SU-DHL-6 (cell line): ENCODE data around the gene OR2T1.
"Not testable (repeated sequence)": the region's sequence is repeated elsewhere in the genome, so short reads cannot be mapped to it uniquely, and the experiment has no call there.

ENCODE experiments used
- EZH2phosphoT487 ChIP-seq: fragments of 200-600 bp; sonication (generic), shearing (Covaris generic); conservative IDR thresholded peaks from 2 replicates; pipeline ENCODE4 v1.6.1; 2018; ENCODE audit warnings: mild to moderate bottlenecking, antibody characterized with exemption, low read length, moderate library complexity, mixed read lengths
- TF ChIP-seq, protein P1 (sequence below): fragments of 200-600 bp; sonication (generic); IDR thresholded peaks from one replicate; pipeline ENCODE4 v1.5.1; 2017; ENCODE audit warnings: antibody characterized with exemption, mild to moderate bottlenecking, low read length, moderate library complexity; ENCODE audit not compliant: insufficient read depth, poor library complexity, severe bottlenecking

DNA sequence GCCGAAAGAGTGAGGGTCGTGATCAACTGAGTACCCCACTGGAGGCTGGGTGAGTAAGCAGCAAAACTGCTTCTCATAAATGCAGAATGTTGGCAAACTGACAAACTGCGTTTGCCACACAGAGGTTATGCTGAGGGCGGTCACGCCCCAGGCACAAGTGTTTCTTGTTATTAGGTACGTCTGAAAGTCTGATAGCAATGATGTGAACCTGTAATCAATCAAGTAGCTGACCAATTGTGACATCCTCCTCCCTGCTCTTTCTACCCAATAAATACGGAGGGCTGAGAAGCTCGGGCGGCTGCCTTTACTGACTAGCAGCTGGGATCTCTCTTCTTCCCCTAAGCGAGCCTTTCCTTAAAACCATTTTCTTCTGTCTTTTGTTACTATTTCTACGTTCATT lies 28.8 kb downstream of the OR2T1 start:
- TF ChIP-seq, protein P1, sequence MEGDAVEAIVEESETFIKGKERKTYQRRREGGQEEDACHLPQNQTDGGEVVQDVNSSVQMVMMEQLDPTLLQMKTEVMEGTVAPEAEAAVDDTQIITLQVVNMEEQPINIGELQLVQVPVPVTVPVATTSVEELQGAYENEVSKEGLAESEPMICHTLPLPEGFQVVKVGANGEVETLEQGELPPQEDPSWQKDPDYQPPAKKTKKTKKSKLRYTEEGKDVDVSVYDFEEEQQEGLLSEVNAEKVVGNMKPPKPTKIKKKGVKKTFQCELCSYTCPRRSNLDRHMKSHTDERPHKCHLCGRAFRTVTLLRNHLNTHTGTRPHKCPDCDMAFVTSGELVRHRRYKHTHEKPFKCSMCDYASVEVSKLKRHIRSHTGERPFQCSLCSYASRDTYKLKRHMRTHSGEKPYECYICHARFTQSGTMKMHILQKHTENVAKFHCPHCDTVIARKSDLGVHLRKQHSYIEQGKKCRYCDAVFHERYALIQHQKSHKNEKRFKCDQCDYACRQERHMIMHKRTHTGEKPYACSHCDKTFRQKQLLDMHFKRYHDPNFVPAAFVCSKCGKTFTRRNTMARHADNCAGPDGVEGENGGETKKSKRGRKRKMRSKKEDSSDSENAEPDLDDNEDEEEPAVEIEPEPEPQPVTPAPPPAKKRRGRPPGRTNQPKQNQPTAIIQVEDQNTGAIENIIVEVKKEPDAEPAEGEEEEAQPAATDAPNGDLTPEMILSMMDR: not testable (repeated sequence)
- TF ChIP-seq EZH2phosphoT487: not testable (repeated sequence)
